Measurements from ENCODE around the gene ERAL1.

GRCh38 chr17:28889996-28890395 lies 35.2 kb downstream of the ERAL1 start:
- no peak for TF ChIP-seq POLR2A (IDR thresholded peaks at IDR 0.05; ENCODE audit: low read depth, low read length)
- TF ChIP-seq TAF1 (IDR thresholded peaks at IDR 0.05; ENCODE audit: borderline replicate concordance, low read depth, low read length): no peak
